HCT116 (cell line): Measurements from ENCODE around the gene ARMC3.

Experiments used
- ATF3 ChIP-seq: IDR thresholded peaks from 2 replicates; pipeline ENCODE4 v1.6.1; 2012
- CTCF ChIP-seq, 3 experiments: fragments of 200-600 bp in 1 of 3; sonication (generic) in 1 of 3; IDR thresholded peaks in 2 of 3; conservative IDR thresholded peaks in 1 of 3; 2 replicates each; pipeline ENCODE4 v1.5.1; 2012 to 2017; ENCODE audit warnings: low read depth in 2 of 3, low read length in 2 of 3, antibody characterized with exemption in 1 of 3, borderline replicate concordance in 1 of 3, control low read depth in 1 of 3, mild to moderate bottlenecking in 1 of 3, mixed read lengths in 1 of 3, mixed run types in 1 of 3, moderate library complexity in 1 of 3; ENCODE audit not compliant: insufficient read depth in 1 of 3
- MAX ChIP-seq: IDR thresholded peaks from 2 replicates; pipeline ENCODE4 v1.6.1; 2012
- POLR2A ChIP-seq: IDR thresholded peaks from 2 replicates; pipeline ENCODE4 v1.7.0; 2011; ENCODE audit warnings: borderline replicate concordance; ENCODE audit not compliant: insufficient read depth, insufficient read length; ENCODE audit errors: extremely low read depth
- REST ChIP-seq: IDR thresholded peaks from 2 replicates; pipeline ENCODE4 v1.6.1; 2012; ENCODE audit warnings: low read depth

- TF ChIP-seq CTCF (IDR thresholded peaks at IDR 0.05 in 2 of 3, conservative IDR thresholded peaks at IDR 0.05 in 1 of 3; ENCODE audit: borderline replicate concordance in 1 of 3, insufficient read depth in 1 of 3, low read depth in 2 of 3, low read length in 2 of 3) (no peak), POLR2A (no peak), ATF3 (no peak), MAX (no peak), REST (no peak)
Measured at GRCh38 chr10:22891797-22892196, 36.1 kb upstream of the ARMC3 start.
